HEK293T (cell line): ENCODE results near the gene GLOD4.
"Not testable (repeated sequence)": the region's sequence is repeated elsewhere in the genome, so short reads cannot be mapped to it uniquely, and the experiment has no call there.

ENCODE experiments used
- CTCF ChIA-PET: fragments of 350-600 bp; formaldehyde crosslinking; extraction: SDS; loops from one replicate; lab custom pipeline; 2021; ENCODE audit warnings: antibody characterized with exemption, inconsistent platforms; lab: Yijun Ruan, JAX
- POLR2A ChIA-PET: fragments of 350-600 bp; formaldehyde crosslinking; extraction: SDS; loops from one replicate; lab custom pipeline; 2020; ENCODE audit warnings: antibody characterized with exemption, inconsistent platforms; lab: Yijun Ruan, JAX
- DNase-seq: peaks from one replicate; pipeline ENCODE4 v3.0.0; 2012; ENCODE audit warnings: mixed read lengths; ENCODE audit errors: extremely low spot score
- ARNT ChIP-seq: fragments of 450-650 bp; IDR thresholded peaks from 2 replicates; pipeline ENCODE4 v1.6.1; 2017; ENCODE audit warnings: mild to moderate bottlenecking
- BHLHE40 ChIP-seq: fragments of 450-650 bp; IDR thresholded peaks from 2 replicates; pipeline ENCODE4 v1.6.1; 2016; ENCODE audit warnings: mild to moderate bottlenecking, moderate library complexity, borderline replicate concordance
- CTBP1 ChIP-seq: fragments of 450-650 bp; IDR thresholded peaks from 2 replicates; pipeline ENCODE4 v1.6.1; 2016; ENCODE audit warnings: borderline replicate concordance
- ELF4 ChIP-seq: fragments of 450-650 bp; IDR thresholded peaks from 2 replicates; pipeline ENCODE4 v1.6.1; 2017; ENCODE audit warnings: antibody characterized with exemption
- FOXA1 ChIP-seq: fragments of 450-650 bp; IDR thresholded peaks from 2 replicates; pipeline ENCODE4 v1.6.1; 2016; ENCODE audit warnings: mild to moderate bottlenecking
- FOXK2 ChIP-seq: fragments of 450-650 bp; IDR thresholded peaks from 2 replicates; pipeline ENCODE4 v1.6.1; 2016; ENCODE audit warnings: mild to moderate bottlenecking
- FOXM1 ChIP-seq: fragments of 450-650 bp; IDR thresholded peaks from 2 replicates; pipeline ENCODE4 v1.6.1; 2017; ENCODE audit warnings: mild to moderate bottlenecking, borderline replicate concordance
- HDGF ChIP-seq: fragments of 450-650 bp; IDR thresholded peaks from 2 replicates; pipeline ENCODE4 v1.6.1; 2017; ENCODE audit warnings: antibody characterized with exemption, borderline replicate concordance
- L3MBTL2 ChIP-seq: fragments of 450-650 bp; conservative IDR thresholded peaks from 2 replicates; pipeline ENCODE4 v1.6.1; 2016; ENCODE audit warnings: mild to moderate bottlenecking
- LEF1 ChIP-seq: fragments of 450-650 bp; IDR thresholded peaks from 2 replicates; pipeline ENCODE4 v1.6.1; 2017; ENCODE audit warnings: mild to moderate bottlenecking, borderline replicate concordance
- NFRKB ChIP-seq: fragments of 450-650 bp; IDR thresholded peaks from 2 replicates; pipeline ENCODE4 v1.6.1; 2016; ENCODE audit warnings: mild to moderate bottlenecking, moderate library complexity
- SP1 ChIP-seq: fragments of 450-650 bp; IDR thresholded peaks from 2 replicates; pipeline ENCODE4 v1.6.1; 2017
- SUZ12 ChIP-seq: fragments of 450-650 bp; IDR thresholded peaks from 2 replicates; pipeline ENCODE4 v1.6.1; 2016; ENCODE audit warnings: mild to moderate bottlenecking
- TARDBP ChIP-seq: fragments of 450-650 bp; IDR thresholded peaks from 2 replicates; pipeline ENCODE4 v1.6.1; 2016
- ZNF384 ChIP-seq: fragments of 450-650 bp; IDR thresholded peaks from 2 replicates; pipeline ENCODE4 v1.6.1; 2016
- TF ChIP-seq, protein P1 (sequence below): fragments of 450-650 bp; IDR thresholded peaks from 2 replicates; pipeline ENCODE4 v1.6.1; 2016

The GLOD4 gene

DNA sequence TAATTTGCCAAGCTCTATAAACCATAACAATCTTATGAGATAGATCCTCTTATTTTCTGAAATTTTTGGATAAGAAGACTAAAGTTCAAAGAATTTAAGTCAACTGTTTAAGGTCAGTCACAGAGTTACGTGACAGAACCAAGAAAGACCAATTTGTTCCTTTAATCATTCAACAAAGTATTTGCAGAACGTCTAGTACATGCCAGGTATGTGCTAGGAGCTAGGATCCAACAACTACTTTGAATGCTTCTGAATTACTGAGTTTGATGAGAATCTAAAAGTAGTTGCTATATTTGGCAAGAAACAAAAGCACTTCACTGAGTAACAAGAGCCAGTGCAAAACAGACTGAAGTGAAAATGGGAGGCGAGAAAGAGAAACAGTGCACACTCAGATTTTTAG, 15.0 kb downstream of the GLOD4 start:
- ChIA-PET POLR2A (interaction anchor here (1.0 kb wide), 1 partner anchor 14 kb away, joined by 4 read pairs; no protein-coding TSS in a partner anchor), CTCF (no interaction called here)
- DNase-seq, result no peak
- TF ChIP-seq, protein P1, sequence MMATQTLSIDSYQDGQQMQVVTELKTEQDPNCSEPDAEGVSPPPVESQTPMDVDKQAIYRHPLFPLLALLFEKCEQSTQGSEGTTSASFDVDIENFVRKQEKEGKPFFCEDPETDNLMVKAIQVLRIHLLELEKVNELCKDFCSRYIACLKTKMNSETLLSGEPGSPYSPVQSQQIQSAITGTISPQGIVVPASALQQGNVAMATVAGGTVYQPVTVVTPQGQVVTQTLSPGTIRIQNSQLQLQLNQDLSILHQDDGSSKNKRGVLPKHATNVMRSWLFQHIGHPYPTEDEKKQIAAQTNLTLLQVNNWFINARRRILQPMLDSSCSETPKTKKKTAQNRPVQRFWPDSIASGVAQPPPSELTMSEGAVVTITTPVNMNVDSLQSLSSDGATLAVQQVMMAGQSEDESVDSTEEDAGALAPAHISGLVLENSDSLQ, result no peak
- no peak for TF ChIP-seq L3MBTL2
- no peak for TF ChIP-seq SUZ12
- no peak for TF ChIP-seq FOXM1

DNA sequence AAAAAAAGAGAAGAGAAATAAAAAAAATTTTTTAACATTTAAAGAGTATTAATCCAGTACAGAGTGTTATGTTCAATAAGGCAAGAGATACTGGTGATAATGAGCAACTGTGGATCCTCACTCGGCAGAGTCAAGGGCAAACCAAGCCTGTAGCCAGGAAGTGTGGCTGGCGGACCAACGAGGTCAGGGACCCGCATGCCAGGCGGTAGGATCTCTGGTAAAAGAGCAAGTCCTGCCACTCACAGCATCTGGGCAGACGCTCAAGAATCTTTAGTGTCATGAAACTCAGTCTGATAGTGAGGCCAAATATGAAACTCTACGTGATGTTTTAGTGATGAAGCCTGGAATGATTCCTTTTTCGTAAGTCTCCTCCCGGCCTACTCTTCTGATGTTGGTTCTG, 21.7 kb downstream of the GLOD4 start:
- POLR2A ChIA-PET, result no interaction called here
- CTCF ChIA-PET, result no interaction called here
- no peak for TF ChIP-seq FOXM1
- no peak for TF ChIP-seq L3MBTL2
- no peak for TF ChIP-seq SUZ12
- no peak for TF ChIP-seq ARNT
- no peak for TF ChIP-seq BHLHE40
- no peak for TF ChIP-seq NFRKB
- TF ChIP-seq FOXK2, result no peak
- TF ChIP-seq FOXA1, result no peak
- no peak for TF ChIP-seq LEF1
- TF ChIP-seq ELF4, result no peak
- TF ChIP-seq ZNF384, result no peak
- TF ChIP-seq HDGF, result no peak
- no peak for TF ChIP-seq TARDBP
- TF ChIP-seq CTBP1, result no peak
- TF ChIP-seq SP1, result no peak
- TF ChIP-seq, protein P1, result no peak
- no peak for DNase-seq

- no peak for DNase-seq
- ChIA-PET POLR2A (no interaction called here), CTCF (no interaction called here)
- TF ChIP-seq TARDBP (no peak), ELF4 (no peak), SUZ12 (no peak), NFRKB (no peak), FOXK2 (no peak), ARNT (no peak), SP1 (no peak), FOXM1 (no peak), HDGF (no peak), BHLHE40 (no peak), CTBP1 (no peak), FOXA1 (no peak), ZNF384 (no peak), L3MBTL2 (no peak), LEF1 (no peak)
- TF ChIP-seq, protein P1, result no peak
These were observed 22.1 kb downstream of the GLOD4 start for GRCh38 chr17:759964-760363.

DNA sequence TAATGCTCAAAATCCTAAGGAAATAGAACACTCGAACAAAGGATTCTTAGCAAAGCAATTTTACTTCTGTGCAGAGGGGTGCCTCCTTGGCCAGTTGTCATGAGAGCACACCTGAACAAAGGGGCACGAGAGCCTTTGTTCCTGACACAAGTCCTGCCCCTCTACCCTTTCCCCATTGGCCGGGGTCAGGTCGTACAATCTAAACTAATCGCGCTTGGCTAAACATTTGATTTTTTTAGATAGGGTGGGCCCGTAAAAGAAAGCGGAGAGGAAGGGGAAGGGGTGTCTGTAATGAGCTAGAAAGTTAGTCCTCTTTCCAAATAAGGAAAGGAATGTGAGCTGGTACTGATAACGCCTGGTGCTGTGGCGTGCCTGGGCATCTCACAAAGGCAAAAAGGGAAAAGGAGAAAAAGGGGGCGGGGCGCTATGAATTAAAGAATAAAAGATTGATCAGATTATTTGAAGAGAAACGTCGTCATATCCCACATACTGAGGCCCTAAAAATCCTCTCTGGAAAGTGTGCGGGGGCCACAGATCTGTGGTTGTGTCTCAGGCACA, 26.0 kb downstream of the GLOD4 start:
- POLR2A ChIA-PET, DNase-seq, CTCF ChIA-PET: not testable (repeated sequence)

DNA sequence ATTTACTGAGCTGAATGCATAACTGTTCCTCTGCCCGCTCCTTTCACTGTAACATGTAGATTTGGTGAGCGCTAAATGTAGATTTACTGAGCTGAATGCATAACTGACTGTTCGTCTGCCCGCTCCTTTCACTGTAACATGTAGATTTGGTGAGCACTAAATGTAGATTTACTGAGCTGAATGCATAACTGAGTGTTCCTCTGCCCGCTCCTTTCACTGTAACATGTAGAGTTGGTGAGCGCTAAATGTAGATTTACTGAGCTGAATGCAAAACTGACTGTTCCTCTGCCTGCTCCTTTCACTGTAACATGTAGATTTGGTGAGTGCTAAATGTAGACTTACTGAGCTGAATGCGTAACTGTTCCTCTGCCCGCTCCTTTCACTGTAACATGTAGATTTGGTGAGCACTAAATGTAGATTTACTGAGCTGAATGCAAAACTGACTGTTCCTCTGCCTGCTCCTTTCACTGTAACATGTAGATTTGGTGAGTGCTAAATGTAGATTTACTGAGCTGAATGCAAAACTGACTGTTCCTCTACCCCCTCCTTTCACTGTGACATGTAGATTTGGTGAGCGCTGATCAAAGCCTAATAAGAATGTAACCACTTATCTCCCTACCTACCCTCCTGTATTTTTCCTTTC, 26.6 kb downstream of the GLOD4 start:
- DNase-seq, CTCF ChIA-PET: not testable (repeated sequence)
- POLR2A ChIA-PET, result interaction anchor here (1.1 kb wide), 1 partner anchor 26 kb away, joined by 3 read pairs; the partner anchor contains the start of gene GLOD4

GRCh38 chr17:753418-753817, 28.7 kb downstream of the GLOD4 start:
- DNase-seq, result no peak
- TF ChIP-seq TARDBP (no peak), ELF4 (no peak), FOXM1 (no peak), FOXA1 (no peak), ZNF384 (no peak), ARNT (no peak)
- TF ChIP-seq, protein P1, result peak; percentile 74
- ChIA-PET POLR2A (interaction anchor here (1.1 kb wide), 1 partner anchor 28 kb away, joined by 4 read pairs; the partner anchor contains the start of gene GLOD4), CTCF (no interaction called here)
